ENCODE measurements around the gene TBCA.

TBCA gene

DNA sequence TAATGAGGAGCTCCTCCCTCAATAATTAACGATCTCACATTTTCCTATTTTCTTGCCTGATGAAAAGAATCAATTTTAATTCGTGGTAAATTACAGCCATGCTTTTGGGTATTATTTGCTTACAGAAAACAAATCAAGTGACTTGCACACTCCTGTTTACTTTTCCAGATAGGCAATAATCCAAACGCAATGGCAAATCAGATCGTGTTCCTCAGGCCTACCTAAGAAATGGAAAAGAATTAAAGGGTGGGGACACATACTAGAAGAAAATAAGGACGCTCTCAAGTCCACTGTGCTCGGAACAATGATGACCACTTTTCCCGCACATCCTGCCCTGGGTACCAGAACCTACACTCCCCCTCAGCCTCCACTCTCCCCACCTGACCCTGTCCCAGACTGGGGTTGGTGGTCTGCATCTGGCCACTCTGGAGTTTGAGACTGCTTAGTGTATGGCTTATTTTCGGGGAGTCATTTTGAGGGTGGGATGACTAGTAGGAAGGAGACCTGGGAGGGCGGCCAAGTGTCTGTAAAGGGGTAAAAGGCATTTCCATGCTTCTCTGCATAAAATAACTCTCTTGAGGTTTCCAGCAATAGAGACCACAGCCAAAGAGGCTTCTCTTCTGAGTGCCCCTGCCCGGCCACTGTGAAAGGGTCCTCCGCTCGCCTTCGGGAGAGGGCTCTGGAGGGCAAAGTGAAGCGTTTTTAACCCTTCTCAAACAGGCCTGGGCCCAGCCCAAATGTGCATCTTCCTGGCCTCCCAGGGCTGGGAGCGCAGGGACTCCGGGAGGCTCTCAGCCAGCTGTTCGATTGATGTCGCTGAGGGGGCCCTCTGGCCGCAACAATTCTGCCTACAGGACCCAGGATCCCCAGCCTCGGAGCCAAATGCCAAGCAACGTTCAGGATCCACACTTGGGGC is 133.1 kb downstream of the TBCA start:
- DNase-seq (ENCODE audit: low read depth): no peak

DNA sequence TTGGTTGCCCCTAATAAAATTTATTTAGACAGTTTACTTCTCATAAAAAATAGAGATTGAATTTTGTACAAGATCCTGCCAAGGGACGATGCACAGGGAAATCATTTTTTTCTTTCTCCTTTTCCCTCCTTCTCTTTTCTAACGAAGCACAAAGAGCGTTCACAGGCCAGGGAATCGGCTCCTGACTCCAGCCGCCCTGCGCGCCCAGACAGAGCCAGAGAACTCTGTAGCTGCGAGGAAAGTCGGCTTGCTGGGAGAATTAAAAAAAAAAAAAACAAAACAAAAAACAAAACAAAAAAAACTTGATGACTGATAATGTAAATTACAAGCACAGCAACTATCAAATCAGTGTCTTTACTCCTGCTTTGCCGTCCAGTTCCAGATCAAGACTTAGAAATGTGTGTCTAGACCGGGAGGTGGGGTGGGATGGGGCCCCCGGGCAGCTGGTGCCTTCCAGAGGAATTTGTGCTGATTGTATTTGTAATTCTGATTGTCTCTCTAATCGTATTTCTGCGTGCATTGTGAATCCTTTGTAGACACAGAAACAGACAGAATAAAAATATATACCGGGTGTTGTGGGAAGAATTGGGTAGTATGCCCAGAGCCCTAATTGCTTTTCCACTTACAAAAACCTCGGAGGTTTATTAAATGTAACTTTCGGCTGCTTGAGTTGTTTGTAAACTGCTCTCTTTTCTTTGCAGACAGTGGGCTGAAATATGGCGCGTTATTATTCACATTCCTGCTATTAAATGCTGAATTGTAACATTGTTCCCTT is 134.0 kb downstream of the TBCA start:
- DNase-seq (ENCODE audit: low read depth): no peak

DNA sequence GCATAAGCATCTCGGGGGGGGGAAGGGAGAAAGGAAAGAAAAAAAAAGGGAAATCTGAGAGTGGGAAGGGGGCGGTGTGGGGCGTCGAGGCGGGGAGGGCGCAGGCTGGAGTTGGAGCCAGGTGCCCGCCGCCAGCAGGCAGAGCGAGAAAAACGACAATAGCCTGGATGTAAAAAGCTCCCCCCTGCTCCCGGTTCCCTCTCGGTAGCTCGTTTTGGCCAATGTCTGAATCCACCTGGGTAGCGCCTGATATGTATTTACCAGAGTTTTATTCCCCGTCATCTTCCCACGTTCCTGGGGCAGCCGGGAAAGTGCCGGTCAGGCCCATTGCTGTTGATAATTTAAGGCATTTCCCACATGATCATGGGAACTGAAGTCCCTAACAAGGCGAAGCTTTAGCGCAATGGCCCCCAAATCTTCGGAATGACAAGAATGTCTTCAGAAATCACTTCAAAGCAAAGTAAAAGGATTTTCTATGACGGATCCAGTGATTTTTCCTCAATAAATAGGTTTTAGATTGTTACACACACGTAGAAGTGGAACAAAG is 134.7 kb downstream of the TBCA start:
- DNase-seq (ENCODE audit: low read depth): no peak

Measured in stromal cell of bone marrow (primary cell).